ENCODE data around the gene DOK6.

DOK6 gene

DNA sequence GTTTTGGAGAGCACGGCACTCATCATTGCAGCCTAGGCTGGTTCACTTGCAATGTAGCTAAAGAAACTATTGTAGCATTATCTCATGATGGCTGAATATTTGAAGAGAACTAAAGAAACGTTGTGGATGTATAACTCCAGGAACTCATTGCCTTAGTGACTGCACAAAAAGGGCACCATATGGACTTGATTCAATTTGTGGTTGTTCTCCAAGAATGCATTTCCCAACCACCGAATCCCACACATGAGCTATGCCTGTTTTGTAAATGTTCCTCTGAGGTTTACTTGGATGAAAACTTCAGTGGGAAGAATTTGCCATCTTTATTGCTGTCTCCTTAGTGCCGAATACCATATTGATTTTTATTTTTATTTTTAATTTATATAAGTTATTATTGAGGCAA, 43.5 kb downstream of the DOK6 start:
- no peak for DNase-seq

DNA sequence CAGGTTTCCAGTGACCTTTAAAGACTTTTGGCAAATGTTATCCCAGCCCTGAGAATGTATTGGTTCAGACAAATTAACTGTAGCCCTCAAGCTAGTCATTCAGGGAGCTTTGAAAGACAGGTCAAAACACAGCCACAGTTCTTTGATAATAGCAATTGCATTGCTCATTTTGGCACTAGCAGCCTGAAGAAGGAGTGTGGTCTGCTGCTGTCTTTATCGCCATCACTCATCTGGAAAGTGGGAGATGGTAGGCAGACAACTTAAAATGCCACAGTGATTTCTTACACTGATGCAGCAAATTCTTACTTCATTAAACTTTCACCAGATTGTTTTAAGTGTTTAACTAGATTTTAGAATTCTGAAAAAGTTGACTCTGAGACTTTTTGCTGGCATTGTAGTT, 47.2 kb downstream of the DOK6 start:
- DNase-seq: no peak

DNA sequence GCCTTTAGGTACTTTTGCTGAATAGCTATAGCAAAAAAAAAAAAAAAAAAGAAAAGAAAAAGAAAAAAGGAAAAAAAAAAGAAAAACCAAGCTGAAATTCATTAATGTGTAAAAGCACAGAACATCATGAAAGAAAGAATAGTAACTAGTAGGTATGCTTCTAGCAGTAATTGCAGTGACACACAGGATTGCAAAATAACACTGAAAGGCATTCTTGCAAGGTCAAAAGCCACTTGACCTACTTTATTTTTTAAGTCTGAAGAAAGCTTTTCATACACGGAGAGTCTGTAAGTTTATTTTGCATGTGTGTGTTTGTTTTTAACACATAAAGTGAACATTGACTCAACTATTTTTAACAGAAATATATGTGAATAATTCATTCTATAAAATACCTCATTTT, 54.4 kb downstream of the DOK6 start:
- DNase-seq: no peak

DNA sequence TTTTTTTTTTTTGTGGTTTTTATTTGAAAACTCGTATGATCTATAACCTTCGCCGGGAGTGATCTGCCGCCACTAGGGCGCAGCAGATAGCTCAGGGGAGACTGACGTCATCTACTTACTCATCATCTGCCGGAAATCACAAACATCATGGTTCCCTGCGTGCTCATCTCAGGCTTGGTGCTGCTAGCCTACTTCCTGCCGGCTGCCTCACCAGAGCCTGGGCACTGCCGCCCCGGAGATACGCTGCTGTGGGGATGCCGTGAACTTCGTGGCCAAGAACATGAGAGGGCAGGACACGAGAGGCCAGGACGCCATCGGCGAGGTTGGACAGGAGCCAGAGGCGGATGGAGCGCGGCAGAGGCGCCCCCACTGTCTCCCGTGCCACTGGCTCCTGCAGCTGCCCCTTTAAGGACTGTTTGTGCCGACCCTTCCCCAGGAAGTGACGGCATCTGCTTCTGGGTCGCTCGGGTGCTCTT, 68.8 kb downstream of the DOK6 start:
- peak; percentile 29 for DNase-seq

DNA sequence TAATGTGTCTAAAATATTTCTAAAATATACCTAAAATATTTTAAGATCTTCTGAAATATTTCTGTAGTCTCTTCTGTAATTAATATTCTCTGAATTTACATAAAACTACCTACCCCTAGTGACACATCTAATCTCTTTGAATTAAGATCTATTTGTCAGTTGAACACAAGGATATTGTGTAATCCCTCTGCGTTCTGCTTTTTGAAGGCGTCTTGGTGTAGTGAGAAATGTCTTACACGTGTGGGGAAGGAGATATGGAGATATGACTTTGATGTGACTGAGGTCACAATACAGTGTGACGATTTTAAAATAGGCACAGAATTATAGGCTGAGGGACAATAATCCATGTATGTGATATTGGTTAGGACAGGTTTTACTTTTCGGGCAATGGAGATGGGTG, 79.8 kb downstream of the DOK6 start:
- DNase-seq: peak; percentile 36

DNA sequence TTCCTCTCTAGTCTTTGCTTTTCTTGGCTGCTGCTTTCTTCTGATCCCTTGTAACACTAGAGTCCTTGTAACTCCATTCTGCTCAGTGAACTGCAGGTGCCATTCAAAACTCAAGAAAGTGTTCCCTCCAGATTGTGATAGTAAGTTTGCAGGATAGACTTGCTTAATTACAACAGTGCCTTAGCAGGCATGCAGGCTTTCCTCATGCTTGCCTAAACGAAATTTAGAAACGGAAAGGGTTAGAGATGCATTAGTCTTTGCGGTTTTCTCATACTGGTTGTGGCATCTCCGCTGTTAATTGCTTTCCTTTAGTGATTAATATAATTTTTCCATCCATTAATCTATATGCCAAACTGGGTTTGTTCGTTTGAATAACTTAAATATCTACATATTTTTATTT, 82.9 kb downstream of the DOK6 start:
- DNase-seq: no peak

DNA sequence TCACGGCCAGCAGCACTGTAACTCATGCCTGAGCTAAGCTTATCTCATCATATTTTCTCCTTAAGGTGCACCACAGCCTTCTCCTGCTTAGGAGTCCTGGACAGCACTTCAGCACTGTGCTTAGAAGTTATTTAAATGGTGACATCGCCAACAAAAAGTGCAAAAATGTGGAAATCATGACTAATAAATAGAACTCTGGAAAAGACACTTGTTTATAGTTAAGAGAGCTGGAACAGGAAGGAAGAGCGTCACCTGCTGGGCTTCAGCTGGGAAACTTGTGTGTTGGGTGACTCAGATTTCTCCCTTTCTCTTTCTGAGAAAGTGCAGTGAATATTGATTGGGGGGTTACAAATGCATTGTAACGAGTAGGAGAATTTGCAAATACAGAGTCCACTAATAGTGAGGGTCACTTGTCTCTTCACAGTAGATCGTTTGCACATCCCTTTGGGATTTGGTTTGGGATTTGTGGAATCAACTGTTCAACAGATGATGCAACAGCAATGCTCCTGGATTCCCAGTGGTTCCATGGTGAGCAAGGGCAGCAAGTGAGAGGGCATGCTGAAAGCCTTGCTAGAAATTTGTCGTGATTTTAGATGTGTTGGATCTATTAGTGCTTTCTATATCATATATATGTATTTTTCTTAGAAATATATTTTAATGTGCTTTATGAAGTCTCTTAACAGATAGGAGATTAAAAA, 84.2 kb downstream of the DOK6 start:
- DNase-seq: peak; percentile 60

DNA sequence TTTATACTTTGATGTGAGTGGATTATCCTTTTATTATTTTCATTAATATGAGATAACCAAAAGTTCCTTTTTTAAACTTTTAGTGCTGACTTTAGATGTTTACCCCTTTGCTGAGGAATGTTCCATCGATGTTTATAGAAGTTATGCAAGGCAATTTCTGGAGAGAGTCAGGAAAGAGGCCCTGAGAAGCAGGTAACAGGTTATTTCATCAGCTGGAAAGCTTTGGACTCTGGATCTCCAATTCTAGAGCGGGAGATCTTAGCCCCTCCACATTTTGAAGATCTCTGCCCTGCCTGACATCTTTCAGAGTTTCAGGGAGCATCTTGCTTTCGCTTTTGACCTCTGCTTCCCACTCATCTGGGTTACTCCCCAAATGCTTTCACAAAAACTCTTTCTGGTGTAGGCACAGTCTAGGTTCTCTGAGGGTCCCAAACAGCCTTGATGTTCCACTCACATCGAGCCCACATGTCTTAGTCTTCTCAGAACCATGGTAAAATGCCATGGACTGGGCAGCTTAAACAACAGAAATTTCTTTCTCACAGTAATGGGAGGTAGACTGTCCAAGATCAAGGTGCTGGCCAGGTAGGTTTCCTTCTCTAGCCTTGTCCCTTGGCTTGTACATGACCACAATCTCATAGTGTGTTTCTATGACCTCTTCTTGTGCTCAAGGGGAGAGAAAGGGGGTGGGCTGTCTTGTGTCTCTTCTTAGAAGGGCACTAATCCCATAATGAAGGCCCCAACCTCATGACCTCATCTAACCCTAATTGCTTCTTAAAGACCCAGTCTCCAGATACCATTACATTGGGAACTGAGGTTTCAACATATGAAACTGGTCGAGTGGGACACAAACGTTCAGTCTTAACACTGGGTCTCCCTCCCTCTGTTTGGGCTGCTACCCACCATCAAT, 87.1 kb downstream of the DOK6 start:
- no peak for DNase-seq

DNA sequence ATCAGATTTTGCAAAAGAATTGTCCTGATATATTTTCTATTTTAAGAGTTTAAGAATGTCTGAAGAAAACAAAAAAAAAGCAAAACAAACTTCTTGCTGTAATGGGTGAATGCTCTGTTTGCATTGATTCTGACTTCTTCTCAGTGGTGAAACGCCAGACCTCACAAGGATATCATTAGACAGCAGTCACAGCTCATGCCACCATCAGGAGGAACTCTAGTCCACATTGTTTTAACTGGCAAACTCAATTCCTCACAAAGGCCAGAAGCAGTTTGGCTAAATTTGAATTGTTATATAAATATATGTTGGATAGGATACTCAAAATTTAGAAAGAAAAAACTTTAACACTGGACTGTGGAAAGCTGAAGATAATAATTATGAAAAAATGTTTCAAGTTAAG, 89.4 kb downstream of the DOK6 start:
- DNase-seq: no peak

DNA sequence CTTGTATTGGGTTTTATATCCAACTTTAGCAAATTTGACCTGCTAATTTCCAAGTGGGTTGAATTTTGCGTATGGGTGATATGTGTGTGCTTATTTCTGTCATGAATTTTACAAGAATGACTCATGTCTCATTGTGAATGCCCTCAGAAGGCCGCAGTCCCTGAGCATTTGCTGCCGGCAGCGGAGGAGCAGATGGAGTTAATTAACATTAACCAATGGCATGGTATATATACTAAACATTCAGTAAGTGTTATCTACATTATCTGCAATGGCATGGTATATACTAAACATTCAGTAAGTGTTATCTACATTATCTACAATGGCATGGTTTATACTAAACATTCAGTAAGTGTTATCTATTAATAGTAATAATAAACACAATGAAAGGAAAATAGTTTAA, 90.1 kb downstream of the DOK6 start:
- DNase-seq: no peak

DNA sequence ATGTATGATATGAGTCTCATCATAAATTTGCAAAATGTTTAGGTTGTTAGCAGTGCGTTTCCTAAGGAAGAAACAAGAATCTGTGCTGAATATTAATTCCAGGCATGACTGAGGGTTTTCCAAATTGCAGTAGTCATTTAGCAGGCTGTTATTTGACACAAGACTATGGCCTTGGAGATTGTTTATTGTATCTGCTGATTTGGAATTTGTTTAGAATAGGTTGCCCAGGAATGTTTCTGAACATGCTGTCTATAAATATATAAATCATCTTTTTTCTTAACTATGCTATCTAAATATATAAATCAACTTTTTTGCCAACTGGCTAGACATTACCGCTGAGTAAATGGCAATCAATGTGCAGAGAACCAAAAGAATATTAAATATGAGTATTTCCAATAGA, 90.9 kb downstream of the DOK6 start:
- no peak for DNase-seq

DNA sequence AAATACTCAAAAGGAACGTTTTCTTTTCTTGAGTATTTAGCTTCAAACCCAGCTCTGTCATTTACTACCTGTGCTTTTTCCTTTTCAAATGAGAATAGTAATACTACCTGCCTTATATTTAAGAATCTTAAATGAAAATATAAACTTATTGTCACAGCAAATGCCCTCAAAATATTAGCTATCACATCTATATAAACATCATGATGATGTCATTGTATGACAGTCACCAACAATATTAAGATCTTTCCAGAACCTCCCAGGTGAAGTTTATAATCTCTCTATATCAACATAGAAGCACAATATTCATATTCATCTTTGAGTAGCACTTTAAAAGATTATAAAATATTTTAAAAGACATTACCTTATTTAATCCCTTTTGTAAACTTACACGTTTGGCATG, 92.2 kb downstream of the DOK6 start:
- no peak for DNase-seq

DNA sequence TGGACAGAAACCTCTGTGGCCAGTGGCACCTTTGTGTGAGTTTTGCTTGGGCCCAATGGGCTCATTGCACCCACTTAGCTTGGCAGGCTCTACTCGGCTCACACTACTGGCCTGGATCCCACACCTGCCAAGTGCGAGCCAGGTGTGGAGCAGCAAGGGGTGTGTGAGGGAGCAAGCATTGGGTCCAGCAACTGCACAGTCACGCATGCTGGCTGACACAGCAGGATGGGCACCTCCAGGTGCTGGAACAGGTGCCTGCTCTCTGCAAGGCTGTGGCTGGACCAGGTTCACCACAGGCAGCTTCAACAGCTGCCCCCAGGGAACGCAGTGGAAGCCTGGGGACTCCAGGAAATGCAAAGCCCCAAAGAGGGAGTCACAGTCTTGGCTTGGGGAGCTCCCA, 94.2 kb downstream of the DOK6 start:
- no peak for DNase-seq

DNA sequence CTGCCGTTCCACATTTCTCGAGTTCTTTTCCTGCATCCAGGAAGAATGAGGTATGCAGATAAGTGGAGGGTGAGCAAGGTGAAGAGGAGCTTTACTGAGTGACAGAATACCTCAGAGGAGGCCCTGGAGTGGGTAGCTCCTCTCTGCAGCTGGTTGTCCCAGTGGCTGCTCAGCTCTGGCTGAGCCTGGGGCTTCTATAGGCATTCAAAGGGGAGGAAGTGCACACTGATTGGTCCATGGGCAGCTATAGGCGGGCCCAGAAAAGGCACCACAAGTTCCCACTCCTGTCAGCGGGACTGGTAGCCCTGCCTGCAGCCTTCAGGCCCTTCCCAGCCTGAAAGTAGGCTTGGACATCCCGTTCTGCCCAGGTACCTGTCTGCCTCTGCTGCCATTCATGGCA, 94.7 kb downstream of the DOK6 start:
- no peak for DNase-seq

DNA sequence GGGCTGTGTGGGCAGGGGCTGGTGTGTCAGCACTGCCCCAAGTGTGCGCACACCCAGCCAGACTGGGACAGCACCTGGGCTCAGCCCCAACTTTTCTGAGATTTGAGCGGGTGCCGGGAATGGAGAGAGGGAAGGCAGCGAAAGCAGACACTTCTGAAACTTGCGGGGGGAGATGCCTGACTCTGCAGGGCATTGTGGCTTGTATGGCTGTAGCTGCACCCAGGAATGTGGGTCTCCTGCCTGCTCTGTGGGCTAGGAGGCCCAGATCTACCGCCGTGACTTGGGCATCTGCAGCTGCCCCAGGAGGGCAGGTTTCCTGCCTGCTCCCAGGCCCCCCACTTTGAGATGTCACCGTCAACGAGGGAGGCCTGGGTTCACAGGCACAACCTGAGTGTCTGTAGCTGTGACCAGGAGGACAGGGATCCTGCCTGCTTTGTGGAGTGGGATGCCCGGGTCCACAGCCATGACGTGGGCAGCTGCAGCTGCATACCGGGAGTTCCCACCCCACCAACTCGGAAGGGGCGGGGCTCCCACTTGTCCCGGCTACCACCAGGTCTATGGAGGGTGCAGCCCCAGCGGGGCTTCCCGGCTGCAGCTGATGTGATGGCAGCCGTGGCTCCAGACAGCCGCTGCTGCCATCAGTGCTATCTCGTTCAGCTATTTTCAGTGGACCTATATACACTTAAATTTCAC, 95.3 kb downstream of the DOK6 start:
- DNase-seq: no peak

DNA sequence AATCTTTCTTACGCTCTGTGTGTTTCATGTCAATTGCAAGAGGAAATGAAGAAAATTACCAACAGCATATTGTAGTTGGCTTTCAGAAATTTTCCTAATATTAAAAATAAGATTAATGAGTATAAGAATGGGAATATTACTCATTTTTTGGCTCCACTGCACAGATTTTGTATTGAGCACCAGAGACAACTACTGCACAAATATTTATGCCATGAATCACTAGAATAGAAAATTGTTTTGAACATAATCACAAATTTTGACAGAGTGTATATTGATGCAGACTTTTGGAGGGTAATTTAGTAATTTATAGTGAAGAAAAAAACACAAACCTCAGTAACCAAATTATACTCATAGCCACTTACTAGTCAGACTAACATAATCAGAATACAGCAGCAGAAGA, 118.3 kb downstream of the DOK6 start:
- DNase-seq: no peak

DNA sequence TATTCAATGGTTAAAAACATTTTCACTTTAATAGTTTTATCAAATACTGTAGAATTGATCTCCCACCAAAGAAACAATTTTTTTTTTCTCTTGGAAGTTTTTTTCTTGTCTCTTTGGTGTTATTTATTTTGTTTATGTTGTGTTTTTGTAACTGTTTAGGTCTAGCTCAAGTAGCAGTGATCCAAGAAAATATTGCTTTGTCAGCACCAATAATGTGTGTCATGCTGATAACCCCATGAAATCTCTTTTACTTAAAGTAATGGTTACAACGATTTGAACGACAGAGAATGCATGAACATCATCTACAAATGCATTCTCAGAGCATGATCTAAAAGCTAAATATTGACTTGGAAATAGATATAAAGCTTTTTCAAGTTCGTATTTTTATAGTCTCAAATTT, 122.9 kb downstream of the DOK6 start:
- no peak for DNase-seq

DNA sequence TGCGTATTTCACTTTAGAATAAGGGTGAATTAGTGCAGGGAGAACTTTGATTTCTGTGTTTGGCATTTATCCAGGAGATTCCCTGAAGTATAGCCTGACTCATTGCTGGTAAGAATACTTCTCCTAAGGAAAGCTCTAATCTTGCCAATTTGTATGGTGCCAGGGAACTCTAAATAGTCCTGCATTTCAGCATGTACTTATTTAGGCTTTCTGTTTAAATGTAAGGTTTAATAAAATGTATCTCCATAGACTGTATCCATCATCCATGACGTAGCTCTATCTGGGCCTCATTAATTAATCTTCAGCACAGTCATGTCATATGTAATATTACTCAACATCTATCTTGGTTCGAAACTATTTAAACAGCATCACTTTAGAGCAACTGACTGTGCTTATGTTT, 127.7 kb downstream of the DOK6 start:
- no peak for DNase-seq

DNA sequence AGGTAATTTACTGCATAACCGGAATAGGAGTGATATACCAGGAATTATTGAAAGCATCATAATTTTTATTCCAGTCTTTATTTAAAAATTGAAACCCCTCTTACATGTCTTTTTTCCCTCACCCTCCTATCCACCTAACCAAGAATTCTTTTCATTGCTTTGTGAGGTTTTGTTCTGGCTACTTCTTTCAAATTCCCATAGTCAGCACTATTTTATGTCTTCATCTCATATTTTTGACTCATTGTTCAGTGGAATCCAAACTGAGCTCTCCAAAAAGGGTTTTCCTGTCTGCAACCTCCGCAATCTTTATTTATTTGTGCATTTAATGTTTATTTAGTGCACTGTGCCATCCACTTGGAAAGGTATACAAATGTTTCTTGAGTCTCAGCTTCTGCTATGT, 128.5 kb downstream of the DOK6 start:
- no peak for DNase-seq

DNA sequence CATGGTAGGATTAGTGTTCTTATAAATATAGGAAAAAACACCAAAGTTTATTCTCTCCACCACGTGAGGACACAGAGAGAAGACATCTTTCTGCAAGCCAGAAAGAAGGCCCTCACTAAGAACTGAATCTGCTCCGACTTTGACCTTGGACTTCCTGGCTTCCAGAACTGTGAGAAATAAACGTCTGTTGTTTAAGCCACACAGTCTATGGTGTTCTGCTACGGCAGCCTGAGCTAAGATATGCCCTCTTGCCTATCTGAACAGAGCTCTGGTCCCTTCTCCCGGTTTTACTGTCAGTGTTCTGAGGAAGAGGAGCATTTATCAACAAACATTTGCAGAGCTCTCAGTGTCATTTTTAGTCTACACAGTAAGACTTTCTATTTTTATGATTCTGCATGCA, 131.3 kb downstream of the DOK6 start:
- no peak for DNase-seq

DNA sequence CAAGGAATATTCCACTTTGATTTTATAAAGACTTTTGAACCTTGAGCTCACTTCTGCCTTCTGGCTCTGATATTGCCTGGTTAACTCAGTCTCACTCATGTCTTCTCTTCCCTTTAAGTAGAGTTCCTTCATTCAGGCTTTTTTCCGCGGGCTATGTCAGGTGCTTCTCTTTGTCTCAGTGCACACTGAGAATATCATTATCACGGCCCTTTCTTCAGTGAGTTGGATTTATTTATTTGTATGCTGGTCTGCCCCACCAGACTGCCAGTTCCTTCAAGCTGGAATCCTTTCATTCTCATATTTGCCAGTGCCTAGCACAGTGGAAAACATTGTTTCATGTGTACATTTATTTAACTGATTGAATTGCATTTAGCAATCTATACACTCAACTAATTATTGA, 136.5 kb downstream of the DOK6 start:
- no peak for DNase-seq

DNA sequence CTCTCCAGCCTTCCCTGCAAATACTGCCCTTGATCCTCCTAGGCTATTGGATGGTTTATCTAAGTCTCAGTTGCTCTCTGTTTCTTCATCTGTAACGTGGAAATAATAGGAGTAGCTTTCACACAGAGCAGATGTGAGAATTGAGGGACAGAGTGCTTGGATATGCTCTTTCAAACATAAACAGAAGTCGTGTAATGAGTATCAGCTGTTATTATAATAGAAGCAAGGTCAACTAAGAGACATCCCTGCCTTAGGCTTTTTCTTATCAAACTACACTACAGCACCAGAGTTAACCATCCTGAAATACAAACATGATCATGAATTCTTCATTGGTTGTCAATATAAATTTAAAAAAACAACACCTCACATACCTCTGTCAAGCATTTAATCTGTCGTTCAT, 138.2 kb downstream of the DOK6 start:
- no peak for DNase-seq

DNA sequence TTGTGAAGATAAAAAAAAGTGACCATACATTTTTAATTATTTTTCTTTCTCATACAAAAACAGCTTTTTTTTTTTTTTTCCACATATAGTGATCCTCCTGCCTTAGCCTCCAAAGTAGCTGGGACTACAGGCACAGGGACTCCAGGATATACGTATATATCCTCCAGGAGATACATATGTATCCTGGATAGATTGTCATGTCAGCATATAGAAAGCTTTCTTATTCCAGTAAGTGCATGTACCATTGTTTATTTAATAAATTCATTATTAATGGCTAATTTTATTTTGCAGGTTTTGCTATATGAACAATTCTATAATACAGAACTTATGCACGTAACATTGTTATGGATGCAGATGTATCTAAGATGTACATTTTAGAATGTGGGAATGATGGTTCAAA, 138.7 kb downstream of the DOK6 start:
- DNase-seq: no peak

DNA sequence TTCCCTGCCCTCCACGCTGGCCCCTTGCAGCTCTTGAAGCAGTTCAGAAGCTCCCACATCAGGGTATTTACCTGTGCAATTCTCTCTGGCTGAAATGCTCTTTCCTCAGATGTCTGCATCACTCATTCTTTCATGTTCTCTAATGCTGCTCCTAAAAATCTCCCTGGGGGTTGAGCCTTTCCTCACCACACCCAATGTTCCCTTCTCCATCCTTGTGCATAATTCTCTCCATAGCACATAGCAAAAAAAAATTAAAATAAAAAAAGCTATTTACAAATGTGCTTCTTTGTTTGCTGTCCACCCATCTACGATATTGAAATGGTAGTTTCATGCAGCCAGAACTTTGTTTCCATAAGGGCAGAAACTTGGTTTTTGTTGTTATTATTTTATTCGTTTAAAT, 155.5 kb downstream of the DOK6 start:
- no peak for DNase-seq

Measured in OCI-M1 (cell line).